ENCODE measurements around the gene RHBDF2. TPM values are rescaled to one million over a fixed set of nuclear protein-coding genes. Genes with fewer than 3 reads are reported as not detected.
A peak's percentile ranks its signal among the peaks of the same experiment; 100 is the strongest.
"Not testable (repeated sequence)": the region's sequence is repeated elsewhere in the genome, so short reads cannot be mapped to it uniquely, and the experiment has no call there.

RHBDF2 gene
- total RNA-seq, 1 experiment from 2014 or later, result 39.6 TPM

GRCh38 chr17:76524598-76525512, 23.6 kb upstream of the RHBDF2 start:
- Histone ChIP-seq H2AFZ (no peak overlapping the region), H3K27ac (no peak overlapping the region), H3K9me3 (ENCODE audit: insufficient read depth, low read depth) (no peaks in the 10 kb centered on the region), H3K4me3 (no peak overlapping the region), H3K79me2 (ENCODE audit: low read depth) (no peaks in the 10 kb centered on the region), H3K4me1 (replicated peaks; ENCODE audit: insufficient read depth) (peaks cover 9% of the 10 kb centered on the region), H3K4me2 (no peak overlapping the region), H3K27me3 (ENCODE audit: insufficient read depth, low read depth) (no peaks in the 10 kb centered on the region), H3K36me3 (ENCODE audit: low read depth) (no peaks in the 10 kb centered on the region), H4K20me1 (ENCODE audit: insufficient read depth) (no peaks in the 10 kb centered on the region), H3F3A (ENCODE audit: insufficient read depth, low read depth) (no peaks in the 10 kb centered on the region), H3K9me2 (ENCODE audit: insufficient read depth) (no peaks in the 10 kb centered on the region)
- TF ChIP-seq EZH2 (IDR thresholded peaks at IDR 0.05; ENCODE audit: low read depth), result no peak
- no peak for TF ChIP-seq CTCF (conservative IDR thresholded peaks at IDR 0.05)
- POLR2A ChIA-PET (ENCODE audit: unreplicated experiment), result no interaction called here
- no TSS peak for BruUV-seq (replicated peaks)
- intact Hi-C loops (cut with micrococcal nuclease; ENCODE audit: unreplicated experiment), result loop anchor here (5.0 kb wide), 1 partner anchor 147 kb away; no protein-coding TSS in a partner anchor
- no peak for DNase-seq
- CTCF ChIA-PET, result interaction anchor here (0.7 to 1.6 kb wide), 2 partner anchors 61 to 99 kb away, joined by 6 to 8 read pairs; no protein-coding TSS in a partner anchor

- Histone ChIP-seq H3K4me2 (peak overlapping the region; percentile 51), H3K27ac (no peak overlapping the region), H3K4me1 (replicated peaks; ENCODE audit: insufficient read depth) (no peaks in the 10 kb centered on the region; the same call in 1 of the 2 replicates), H4K20me1 (ENCODE audit: insufficient read depth) (no peaks in the 10 kb centered on the region), H3K4me3 (no peak overlapping the region), H3K79me2 (ENCODE audit: low read depth) (no peaks in the 10 kb centered on the region), H3K9me2 (ENCODE audit: insufficient read depth) (no peaks in the 10 kb centered on the region), H3K27me3 (ENCODE audit: insufficient read depth, low read depth) (no peaks in the 10 kb centered on the region), H2AFZ (peak overlapping the region; percentile 55; the same call in 1 of the 2 replicates), H3K36me3 (ENCODE audit: low read depth) (no peaks in the 10 kb centered on the region), H3F3A (ENCODE audit: insufficient read depth, low read depth) (no peaks in the 10 kb centered on the region), H3K9me3 (ENCODE audit: insufficient read depth, low read depth) (no peaks in the 10 kb centered on the region)
- POLR2A ChIA-PET (ENCODE audit: unreplicated experiment), result interaction anchor here (0.5 to 0.7 kb wide), 4 partner anchors 22 to 261 kb away, joined by 3 to 5 read pairs (median 3); no protein-coding TSS in a partner anchor
- DNase-seq, result peak in 1 of 2 experiments; percentile 83
- TF ChIP-seq CTCF (conservative IDR thresholded peaks at IDR 0.05), result peak; percentile 95
- no peak for TF ChIP-seq EZH2 (IDR thresholded peaks at IDR 0.05; ENCODE audit: low read depth)
- intact Hi-C loops (cut with micrococcal nuclease; ENCODE audit: unreplicated experiment), result loop anchor here (1.0 to 2.0 kb wide), 5 partner anchors 24 to 191 kb away; no protein-coding TSS in a partner anchor
- no TSS peak for BruUV-seq (replicated peaks)
- CTCF ChIA-PET, result interaction anchor here (0.7 to 1.7 kb wide), 7 partner anchors 22 to 158 kb away, joined by 3 to 11 read pairs (median 5); no protein-coding TSS in a partner anchor
These were observed 22.1 kb upstream of the RHBDF2 start for GRCh38 chr17:76523084-76524037.

- H3K4me2 ChIP-seq; DNase-seq; H3K27ac ChIP-seq; H3K9me3 ChIP-seq (ENCODE audit: insufficient read depth, low read depth); H3K4me3 ChIP-seq; H3K9me2 ChIP-seq (ENCODE audit: insufficient read depth); POLR2A ChIA-PET (ENCODE audit: unreplicated experiment); H3F3A ChIP-seq (ENCODE audit: insufficient read depth, low read depth); H3K36me3 ChIP-seq (ENCODE audit: low read depth); H4K20me1 ChIP-seq (ENCODE audit: insufficient read depth); H3K79me2 ChIP-seq (ENCODE audit: low read depth); H2AFZ ChIP-seq; BruUV-seq (replicated peaks); H3K4me1 ChIP-seq (replicated peaks; ENCODE audit: insufficient read depth); H3K27me3 ChIP-seq (ENCODE audit: insufficient read depth, low read depth): not testable (repeated sequence)
- intact Hi-C loops (cut with micrococcal nuclease; ENCODE audit: unreplicated experiment), result loop anchor here (2.0 kb wide), 2 partner anchors 35 to 103 kb away; no protein-coding TSS in a partner anchor
- CTCF ChIA-PET, result interaction anchor here (1.5 kb wide), 1 partner anchor 160 kb away, joined by 11 read pairs; no protein-coding TSS in a partner anchor
These were observed 20.5 kb upstream of the RHBDF2 start for GRCh38 chr17:76521683-76522082.

All from PC-9 (cell line).